GM19025 (cell line): ENCODE measurements around the gene SNRNP25.

Experiments
- ATAC-seq: cut with Tn5 transposase; IDR thresholded peaks from one replicate; pipeline ENCODE4 v1.9.1; 2021; ENCODE audit warnings: mild to moderate bottlenecking, low read depth, moderate library complexity; ENCODE audit not compliant: unreplicated experiment

SNRNP25 gene

DNA sequence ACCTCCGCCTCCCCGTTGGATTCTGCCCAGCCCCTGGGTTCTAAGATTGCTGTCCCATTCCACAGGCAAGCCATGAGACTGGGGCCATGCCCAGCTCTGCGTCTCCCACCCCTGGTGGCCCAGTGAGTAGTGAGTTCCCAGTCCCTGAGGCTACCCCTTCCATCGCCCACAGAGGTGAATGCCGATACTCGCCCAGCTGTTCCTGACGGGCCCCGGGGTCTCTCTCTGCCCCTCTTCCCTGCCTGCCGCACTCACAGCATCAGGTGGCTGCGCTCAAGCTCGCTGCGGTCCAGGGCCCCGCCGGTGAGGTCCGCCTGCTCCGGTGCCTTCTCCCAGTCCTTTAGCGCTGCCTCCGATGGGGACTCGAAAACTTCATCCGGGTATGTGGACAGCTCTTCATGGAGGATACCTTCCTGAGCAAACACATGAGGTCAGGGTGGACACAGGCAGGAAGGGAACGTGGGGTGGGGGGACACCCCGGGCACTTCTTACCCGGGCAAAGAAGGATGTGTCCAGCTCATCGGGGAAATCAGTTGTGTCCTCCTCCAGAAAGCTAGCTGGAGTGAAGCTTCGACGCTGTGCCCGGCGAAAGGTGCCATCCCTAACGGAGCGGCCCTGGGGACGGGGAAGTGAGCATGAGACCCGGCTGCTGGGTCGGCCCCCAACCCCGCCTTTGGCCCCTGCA is 8.8 kb downstream of the SNRNP25 start:
- no peak for ATAC-seq

DNA sequence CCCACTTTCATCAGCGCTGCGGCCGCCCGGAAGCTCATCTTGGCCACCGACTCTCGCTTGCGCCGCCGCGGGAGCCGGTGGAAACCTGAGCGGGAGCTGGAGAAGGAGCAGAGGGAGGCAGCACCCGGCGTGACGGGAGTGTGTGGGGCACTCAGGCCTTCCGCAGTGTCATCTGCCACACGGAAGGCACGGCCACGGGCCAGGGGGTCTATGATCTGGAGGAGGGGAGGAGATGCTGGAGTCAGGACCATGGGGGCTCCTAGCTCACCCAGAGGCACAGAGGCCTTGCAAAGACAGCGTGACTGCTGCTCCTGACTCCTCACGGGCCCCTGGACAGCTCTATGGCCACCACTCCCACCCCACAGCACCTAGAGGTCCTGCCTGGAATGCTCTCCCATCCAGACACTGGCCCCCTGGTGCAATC is 9.4 kb downstream of the SNRNP25 start:
- ATAC-seq, result no peak

DNA sequence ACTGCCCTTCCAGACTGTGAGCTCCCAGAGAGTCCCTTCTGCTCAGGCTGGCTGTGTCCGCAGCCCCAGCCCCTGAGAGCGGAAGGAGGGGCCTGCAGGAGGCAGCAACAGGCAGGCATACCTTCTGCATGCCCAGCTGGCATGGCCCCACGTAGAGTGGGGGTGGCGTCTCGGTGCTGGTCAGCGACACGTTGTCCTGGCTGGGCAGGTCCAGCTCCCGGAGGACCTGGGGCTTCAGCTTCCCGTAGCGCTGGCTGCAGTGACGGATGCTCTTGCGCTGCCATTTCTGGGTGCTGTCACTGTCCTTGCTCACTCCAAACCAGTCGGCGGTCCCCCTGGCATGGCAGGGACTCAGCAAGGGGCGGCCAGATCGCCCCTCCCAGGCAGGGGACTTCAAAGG is 9.8 kb downstream of the SNRNP25 start:
- ATAC-seq, result no peak

DNA sequence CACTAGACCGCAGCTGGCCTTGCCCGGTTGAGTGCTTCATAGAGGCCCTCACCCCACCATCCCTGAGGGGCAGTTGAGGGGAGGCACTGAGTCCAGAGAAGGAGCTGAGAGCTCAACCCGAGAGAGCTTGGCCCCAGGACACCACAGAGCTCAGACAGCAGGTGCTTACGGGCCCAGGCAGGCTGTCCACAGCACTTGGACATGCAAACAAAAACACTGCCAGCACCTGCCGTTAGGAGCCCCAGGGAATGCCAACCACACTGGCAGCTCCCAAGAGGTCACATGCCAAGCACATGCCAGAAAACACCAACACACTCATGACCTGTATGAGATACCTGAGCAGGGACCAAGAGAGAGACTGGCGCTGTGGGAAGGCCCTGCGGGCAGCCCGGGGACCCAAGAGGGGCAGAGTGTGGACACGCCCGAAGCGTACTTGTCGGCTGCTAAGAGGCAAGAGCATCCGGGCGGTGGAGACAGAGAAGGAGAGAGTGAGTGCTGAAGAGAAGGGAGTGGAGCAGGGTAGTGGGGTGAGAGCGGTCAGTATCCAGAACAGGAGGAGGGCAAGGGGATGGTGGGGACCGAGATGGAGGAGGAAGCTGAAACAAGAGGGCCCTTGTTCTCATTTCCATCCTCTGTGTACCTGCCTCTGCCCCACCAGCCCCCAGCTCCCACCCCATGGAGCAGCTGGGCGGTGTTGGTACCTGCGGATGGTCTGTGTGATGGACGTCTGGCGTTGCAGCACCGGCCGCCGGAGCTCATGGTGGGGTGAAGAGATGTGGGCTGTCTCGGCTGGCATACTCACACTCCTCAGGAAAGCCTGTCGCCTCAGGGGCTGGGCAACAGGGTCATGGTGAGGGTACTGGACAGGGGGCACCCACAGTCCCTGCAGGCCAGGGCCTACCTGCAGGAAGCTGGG is 10.6 kb downstream of the SNRNP25 start:
- no peak for ATAC-seq

DNA sequence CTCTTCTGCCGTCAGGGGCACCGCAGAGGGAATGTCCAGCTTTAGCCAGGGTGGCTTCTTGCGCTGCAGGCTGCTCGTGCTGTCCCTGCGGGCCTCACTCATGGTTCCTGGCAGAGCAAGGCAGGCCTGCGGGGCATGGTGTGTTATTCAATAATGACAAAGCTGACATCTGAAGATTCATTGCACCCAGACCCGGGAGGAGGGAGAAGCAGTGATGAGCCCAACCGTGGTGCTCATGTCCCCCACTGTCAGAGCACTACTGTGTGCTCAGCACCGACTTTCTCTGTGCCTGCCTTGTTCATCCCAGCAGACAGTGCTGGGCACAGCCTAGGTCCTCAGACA is 11.3 kb downstream of the SNRNP25 start:
- no peak for ATAC-seq

DNA sequence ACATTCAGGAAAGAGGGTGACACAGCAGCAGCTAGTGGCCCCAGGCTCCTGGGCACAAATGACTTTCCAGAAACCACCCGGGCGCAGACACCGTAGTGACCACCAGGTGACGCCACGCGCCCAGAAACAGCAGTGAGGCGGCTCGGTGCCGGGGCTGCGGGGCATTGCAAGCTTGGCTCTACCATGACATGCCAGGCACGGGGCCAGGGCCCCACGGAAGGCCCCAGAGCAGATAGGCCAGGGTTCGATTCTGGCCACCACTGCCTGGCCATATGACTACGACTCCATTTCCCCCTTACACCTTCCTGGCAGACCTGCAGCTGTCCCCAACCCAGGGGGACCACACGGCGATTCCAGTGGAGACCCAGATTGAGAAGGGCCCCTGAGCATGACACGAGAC is 12.1 kb downstream of the SNRNP25 start:
- no peak for ATAC-seq

DNA sequence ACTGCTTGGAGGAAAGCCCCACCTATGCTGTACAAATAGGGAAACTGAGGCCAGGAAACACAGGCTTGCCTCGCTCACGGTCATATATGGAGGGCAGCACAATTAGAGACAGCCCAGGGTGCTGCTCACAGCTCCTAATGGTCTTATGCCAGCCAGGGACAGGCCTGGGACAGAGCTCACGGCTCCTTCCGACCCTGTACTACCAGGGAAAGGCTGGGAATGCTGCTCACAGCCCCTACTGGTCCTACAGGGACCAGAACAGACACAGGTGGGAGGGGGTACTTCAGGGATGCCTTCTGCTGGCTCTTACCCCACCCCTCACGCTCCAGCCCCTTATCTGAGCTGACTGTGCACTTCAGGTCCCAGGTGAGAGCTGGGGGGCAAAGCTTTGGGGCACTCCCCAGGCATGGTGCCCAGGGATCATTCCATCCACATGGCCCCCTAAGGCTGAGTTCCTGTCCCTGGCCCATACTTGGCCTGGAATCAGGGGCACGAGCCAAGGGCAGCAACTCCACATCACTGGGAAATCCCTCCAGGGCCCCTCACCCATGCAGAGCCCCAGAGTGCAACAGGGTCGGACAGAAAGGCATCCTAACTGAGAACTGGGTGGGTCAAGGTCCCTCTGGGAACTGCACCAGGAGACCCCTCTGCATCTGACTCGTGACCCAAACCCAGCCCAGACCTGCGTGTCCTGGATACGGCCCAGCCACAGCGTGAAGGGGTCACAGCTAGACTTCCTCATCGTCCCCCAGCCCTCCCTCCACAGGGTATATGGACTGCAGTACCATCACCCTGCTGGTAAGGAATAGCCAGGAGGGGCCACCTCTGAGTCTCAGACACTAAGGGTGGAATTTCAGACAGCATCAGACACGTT is 12.9 kb downstream of the SNRNP25 start:
- ATAC-seq, result no peak

DNA sequence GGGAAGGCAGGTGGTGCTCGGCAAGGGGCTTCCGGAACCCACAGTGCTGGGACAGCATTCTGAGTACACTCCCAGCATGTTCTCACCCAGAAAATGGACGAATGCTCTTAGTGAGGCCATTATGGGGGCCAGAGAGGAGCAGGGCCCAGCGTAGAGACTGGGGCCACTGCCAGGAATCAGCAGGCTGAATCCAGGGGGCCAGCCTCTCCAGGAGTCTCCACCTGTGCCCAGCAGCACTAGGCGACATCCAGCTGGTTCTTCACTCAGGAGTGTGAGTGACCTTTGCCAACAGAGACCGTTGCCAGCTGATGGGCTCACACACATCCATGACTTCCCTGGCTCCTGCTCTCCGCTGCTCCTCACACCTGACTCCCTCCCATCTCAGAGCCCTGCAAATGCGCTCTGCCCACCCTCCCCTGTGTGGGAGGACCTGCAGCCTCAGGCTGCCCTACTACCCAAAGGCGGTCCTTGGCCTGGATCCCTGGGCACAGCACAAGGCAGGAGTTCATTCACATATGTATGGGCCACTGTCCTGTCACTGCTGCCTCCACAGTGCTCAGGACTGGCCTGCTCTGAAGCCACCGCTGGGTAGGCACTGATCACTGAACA is 13.7 kb downstream of the SNRNP25 start:
- ATAC-seq, result no peak

DNA sequence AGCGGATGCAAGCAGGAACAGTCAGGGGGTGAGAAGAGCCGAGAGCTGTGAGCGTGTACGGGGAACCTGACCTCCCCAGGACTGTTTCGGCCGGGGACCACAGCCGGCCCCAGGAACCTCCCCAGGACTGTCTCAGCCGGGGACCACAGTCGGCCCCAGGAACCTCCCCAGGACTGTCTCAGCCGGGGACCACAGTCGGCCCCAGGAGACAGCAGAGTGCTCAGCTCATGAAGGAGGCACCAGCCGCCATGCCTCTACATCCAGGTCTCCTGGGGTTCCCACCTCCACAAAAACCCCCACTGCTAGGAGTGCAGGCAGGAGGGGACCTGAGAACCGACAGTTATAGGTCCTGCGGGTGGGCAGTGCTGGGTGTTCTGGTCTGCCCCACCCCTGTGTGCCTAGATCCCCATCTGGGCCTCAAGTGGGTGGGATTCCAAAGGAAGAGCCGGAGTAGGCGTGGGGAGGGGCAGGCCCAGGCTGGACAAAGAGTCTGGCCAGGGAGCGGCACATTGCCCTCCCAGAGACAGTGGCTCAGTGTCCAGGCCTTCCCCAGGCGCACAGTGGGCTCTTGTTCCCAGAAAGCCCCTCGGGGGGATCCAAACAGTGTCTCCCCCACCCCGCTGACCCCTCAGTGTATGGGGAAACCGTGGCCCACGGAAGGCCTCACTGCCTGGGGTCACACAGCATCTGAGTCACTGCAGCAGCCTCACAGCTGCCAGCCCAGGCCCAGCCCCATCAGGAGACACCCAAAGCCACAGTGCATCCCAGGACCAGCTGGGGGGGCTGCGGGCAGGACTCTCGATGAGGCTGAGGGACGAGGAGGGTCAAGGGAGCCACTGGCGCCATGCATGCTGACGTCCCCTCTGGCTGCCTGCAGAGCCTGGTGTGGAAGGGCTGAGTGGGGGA is 14.5 kb downstream of the SNRNP25 start:
- ATAC-seq, result no peak

DNA sequence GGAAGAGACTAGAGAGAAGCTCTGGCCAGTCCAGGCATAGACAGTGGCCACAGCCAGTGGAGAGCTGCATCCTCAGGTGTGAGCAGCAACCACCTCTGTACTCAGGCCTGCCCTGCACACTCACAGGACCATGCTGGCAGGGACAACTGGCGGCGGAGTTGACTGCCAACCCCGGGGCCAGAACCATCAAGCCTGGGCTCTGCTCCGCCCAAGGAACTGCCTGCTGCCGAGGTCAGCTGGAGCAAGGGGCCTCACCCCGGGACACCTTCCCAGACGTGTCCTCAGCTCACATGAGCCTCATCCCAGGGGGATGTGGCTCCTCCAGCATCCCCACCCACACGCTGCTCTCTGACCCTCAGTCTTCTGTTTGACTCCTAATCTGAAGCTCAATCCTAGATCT is 15.6 kb downstream of the SNRNP25 start:
- ATAC-seq, result no peak

DNA sequence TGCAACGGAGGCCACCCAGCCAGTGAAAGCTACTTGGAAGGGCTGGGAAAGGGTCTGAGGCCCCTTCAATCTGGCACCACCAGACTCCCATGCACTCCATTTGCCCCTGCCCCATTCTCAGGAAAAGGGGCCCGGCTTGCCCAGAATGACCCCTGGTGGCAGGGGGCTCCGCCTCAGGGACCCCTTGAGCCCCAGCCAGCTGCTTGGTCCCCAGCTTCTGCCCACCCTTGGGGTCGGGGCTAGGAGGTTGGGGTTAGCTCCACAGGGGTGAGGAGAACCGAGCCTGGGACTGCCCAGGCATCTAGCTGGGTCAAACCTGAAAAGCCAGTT is 17.5 kb downstream of the SNRNP25 start:
- no peak for ATAC-seq

DNA sequence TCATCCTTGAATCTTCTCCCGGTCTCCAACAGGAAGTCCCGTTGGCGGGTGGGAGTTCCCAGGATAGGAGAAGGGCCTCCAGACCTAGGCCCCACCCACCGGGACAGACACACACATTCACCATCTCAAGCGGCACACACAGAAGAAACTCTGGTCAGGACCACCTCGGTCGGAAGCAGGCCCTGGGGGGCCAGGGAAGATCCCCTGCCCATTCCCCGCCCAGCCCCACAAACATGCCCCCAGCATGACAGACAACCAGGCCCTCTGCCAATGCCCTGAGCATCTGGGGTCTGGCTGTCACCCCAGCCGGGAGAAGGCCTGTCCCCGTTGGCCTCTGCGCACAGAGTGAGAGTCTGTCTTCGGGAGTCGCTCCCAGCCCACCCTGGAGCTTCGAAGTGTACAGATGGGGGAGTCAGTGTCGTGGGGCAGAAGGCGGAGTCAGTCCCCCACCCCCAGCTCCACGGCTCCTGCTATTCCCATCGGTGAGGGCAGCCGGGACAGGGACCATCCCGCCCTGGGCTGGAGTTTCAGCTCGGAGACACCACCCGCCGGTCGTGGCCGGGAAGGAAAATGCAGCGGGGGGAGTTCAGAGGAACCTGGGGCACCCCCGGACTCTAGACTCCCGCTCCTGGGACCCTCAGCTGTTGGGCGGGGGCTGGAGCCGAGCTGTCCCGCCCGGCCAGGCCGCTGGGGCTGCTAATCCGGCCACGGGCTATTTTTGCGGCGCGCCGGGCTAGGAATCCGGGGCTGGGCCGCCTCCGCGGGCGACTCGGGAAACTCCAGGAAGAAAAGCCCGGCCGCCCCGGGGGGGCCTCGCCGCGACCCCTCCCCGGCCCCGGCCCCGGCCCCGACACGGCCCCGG is 18.1 kb downstream of the SNRNP25 start:
- ATAC-seq, result no peak

DNA sequence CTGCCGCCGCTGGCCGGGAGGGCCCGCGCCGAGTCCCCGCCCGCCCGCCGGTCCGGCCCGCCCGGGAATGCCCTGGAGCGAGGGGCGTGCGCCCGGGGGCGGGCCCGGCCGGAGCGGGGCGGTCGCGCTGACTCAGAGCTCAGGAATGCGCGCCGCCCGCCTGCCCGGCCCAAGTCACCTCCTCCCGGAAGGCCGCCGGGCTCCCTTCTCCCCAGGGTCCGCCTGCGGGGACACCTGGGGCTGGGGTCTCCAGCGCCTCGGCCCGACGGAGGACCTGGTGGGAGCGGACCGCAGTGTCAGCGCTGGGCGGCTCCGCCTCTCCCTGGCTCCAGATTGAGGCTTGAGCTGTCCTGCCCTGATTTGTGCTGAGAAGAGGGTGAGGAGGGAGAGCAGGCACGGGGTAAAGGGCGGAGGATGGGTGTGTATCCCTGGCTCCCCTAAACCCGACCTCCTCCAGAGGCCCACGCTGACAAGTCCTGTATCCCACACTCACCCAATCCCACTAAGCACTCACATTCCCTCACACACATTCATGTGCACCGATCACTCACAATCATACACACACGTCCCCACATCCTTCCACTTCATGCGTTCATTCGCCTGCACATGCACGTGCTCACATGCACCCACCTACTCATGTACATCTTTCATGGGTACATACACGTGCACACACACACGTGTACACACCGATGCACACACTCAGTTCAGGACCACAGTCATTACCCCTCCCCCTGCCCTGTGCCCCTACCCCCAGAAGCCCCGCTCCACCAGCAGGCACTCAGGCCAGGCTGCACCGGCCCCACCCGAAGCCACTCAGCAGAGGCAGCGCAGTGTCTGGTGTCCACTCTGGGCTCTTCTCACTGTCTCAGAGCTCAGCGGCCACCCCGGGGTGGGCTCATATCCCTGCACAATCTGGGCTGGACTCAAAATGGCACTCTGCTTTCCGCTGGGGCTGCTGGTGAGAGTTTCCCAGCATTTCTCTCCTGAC is 19.2 kb downstream of the SNRNP25 start, which contains the start of gene RHBDF1:
TSS of gene RHBDF1 (minus strand) at position 71 of the 988 bp plus-strand sequence. CDS start 7,616 bp downstream, outside the sequence.
- ATAC-seq, result no peak

DNA sequence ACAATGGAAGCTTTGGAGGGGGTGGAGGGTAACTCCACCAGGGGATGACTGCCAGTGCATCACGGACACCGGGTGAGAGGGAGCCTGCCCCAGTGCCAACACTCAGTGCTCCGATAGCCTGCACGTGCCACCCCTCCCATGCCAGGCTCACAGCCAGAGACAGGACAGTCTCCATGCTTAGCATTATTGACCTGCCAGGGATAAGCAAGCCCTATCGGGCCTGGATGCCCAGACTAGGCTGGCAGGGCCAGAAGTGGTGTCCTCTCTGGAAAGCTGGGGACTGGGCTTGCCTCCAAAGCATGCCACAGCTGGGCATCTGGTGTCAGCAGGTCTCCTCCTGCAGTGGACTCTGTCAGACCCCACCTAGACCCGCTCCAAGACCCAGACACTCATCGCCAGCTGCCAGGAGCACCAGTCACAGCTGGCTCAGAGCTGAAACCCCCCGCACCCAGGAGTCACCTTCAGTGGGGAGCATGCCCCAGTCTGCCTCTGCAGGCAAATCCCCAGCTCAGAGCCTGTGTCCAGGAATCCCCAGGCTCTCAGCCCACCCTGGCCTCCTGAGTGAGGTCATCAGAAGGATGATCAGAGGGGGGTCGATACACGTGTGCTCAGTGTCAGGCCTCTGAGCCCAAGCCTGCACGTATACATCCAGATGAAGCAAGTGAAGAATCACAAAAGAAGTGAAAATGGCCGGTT is 20.6 kb downstream of the SNRNP25 start:
- ATAC-seq, result no peak

DNA sequence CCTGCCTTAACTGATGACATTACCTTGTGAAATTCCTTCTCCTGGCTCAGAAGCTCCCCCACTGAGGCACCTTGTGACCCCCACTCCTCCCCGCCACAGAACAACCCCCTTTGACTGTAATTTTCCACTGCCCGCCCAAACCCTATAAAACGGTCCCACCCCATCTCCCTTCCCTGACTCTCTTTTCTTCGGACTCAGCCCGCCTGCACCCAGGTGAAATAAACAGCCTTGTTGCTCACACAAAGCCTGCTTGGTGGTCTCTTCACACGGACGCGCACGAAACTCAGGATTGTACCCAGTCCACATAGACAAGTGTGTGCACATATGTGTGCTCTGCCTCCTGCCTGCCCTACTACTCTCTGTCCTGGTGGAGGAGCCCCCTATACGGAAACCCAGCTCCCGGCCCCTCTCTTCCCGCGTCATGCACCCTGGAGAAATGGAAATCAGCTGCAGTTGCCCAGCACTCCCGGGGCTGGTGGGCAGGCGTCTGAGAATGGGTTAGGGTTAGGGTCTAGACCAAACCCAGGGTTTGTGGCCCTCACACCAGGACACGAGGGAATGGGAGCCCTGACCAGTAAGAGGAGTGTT is 21.2 kb downstream of the SNRNP25 start:
- ATAC-seq, result no peak
